Stimulated activated CD8-positive, alpha-beta memory T cell treated with anti-CD3 and anti-CD28 coated beads, Interleukin-7, amount 100 ng/mL, for 24 hours (primary cell): ENCODE data around the gene KRTAP22-2.

ENCODE experiments used
- DNase-seq: peaks from one replicate; pipeline ENCODE4 v3.0.0-alpha.2; 2020; ENCODE audit warnings: low read depth

KRTAP22-2 gene

GRCh38 chr21:30590297-30590696 lies at the start of gene KRTAP22-2:
KRTAP22-2 (minus strand) TSS chr21:30590397.
- no peak for DNase-seq

GRCh38 chr21:30638686-30639085 lies 48.5 kb upstream of the KRTAP22-2 start:
- DNase-seq: no peak

GRCh38 chr21:30634906-30635305 lies 44.7 kb upstream of the KRTAP22-2 start, which contains the start of gene KRTAP20-2:
KRTAP20-2 (plus strand) TSS chr21:30635206; CDS start chr21:30635264, 58 bp downstream.
- no peak for DNase-seq

- DNase-seq: no peak
These were observed 39.0 kb upstream of the KRTAP22-2 start for GRCh38 chr21:30629200-30629599.

GRCh38 chr21:30628109-30628508 lies 37.9 kb upstream of the KRTAP22-2 start:
- DNase-seq: no peak

GRCh38 chr21:30625449-30626165 lies 35.4 kb upstream of the KRTAP22-2 start:
- DNase-seq: no peak

- DNase-seq: no peak
These were observed 33.2 kb upstream of the KRTAP22-2 start for GRCh38 chr21:30623362-30623761.

- DNase-seq: no peak
These were observed 30.3 kb upstream of the KRTAP22-2 start, which contains the start of gene KRTAP20-4 for GRCh38 chr21:30620522-30620921. KRTAP20-4 (plus strand) TSS chr21:30620627.

GRCh38 chr21:30620080-30620479 lies 29.9 kb upstream of the KRTAP22-2 start:
- no peak for DNase-seq

GRCh38 chr21:30616125-30616524 lies 25.9 kb upstream of the KRTAP22-2 start, which contains the start of gene KRTAP20-1:
KRTAP20-1 (plus strand) TSS chr21:30616425; CDS start chr21:30616455, 30 bp downstream.
- DNase-seq: no peak

- no peak for DNase-seq
These were observed 25.0 kb upstream of the KRTAP22-2 start for GRCh38 chr21:30615199-30615598.

GRCh38 chr21:30613836-30614235 lies 23.6 kb upstream of the KRTAP22-2 start, which contains the start of gene KRTAP6-1:
KRTAP6-1 (minus strand) TSS chr21:30613930; CDS start chr21:30613904, 26 bp downstream.
- DNase-seq: no peak

- no peak for DNase-seq
These were observed 21.9 kb upstream of the KRTAP22-2 start for GRCh38 chr21:30612132-30612531.

- DNase-seq: no peak
These were observed 15.8 kb upstream of the KRTAP22-2 start for GRCh38 chr21:30605968-30606367.

GRCh38 chr21:30600787-30601186 lies 10.6 kb upstream of the KRTAP22-2 start, which contains the start of gene KRTAP22-1:
KRTAP22-1 (plus strand) TSS chr21:30601087.
- no peak for DNase-seq

GRCh38 chr21:30598802-30599201 lies 8.6 kb upstream of the KRTAP22-2 start, which contains the start of gene KRTAP6-2:
KRTAP6-2 (minus strand) TSS chr21:30598902; CDS start chr21:30598874, 28 bp downstream.
- DNase-seq: no peak

- DNase-seq: no peak
These were observed 1.9 kb upstream of the KRTAP22-2 start, which contains the start of gene KRTAP6-3 for GRCh38 chr21:30592140-30592539. KRTAP6-3 (plus strand) TSS chr21:30592440; CDS start chr21:30592446, 6 bp downstream.

GRCh38 chr21:30582870-30583269 lies 7.3 kb downstream of the KRTAP22-2 start:
- no peak for DNase-seq

- no peak for DNase-seq
These were observed 10.1 kb downstream of the KRTAP22-2 start for GRCh38 chr21:30580132-30580531.

- no peak for DNase-seq
These were observed 10.9 kb downstream of the KRTAP22-2 start for GRCh38 chr21:30579346-30579745.

- DNase-seq: no peak
These were observed 12.4 kb downstream of the KRTAP22-2 start for GRCh38 chr21:30577766-30578165.

GRCh38 chr21:30567617-30568016 lies 22.6 kb downstream of the KRTAP22-2 start:
- no peak for DNase-seq

GRCh38 chr21:30563630-30564029 lies 26.6 kb downstream of the KRTAP22-2 start:
- DNase-seq: no peak
